Esophagus squamous epithelium (tissue), 4 donors: ENCODE measurements around the gene THAP5.

Experiments
- POLR2A ChIP-seq, 4 donors: fragments of 450-650 bp; IDR thresholded peaks; one replicate each; pipeline ENCODE4 v1.6.1; 2017; ENCODE audit warnings: antibody characterized with exemption in 4 of 4, mild to moderate bottlenecking in 4 of 4, moderate library complexity in 3 of 4
- TF ChIP-seq, protein P1 (sequence below), 6 experiments: fragments of 450-650 bp in 4 of 6; fragments of 200-600 bp in 2 of 6; sonication (generic) in 2 of 6; IDR thresholded peaks; one replicate each; pipeline ENCODE4 v1.5.1; 2016 to 2019; ENCODE audit warnings: antibody characterized with exemption in 6 of 6, mild to moderate bottlenecking in 4 of 6, moderate library complexity in 4 of 6

DNA sequence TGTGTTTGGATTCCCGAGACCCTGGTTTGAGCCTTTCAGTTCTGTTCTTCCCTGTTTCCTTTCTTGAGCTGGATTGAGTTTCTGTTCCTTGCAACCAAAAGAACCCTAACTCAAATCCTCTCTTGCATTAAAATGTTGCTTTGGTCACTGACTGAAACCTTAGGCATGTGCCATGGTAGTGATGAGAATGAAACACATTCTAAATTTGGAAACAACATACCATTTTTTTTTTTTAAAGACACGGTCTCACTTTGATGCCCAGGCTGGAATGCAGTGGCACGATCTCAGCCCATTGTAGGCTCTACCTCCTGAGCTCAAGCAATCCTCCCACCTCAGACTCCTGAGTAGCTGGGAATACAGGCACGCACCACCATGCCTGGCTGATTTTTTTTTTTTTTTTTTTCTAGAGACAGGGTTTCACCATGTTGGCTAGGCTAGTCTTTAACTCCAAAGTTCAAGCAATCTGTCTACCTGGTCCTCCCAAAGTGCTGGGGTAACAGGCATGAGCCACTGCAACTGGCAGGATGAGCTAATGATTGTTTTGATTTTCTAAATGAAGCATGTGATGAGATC lies 8.4 kb downstream of the THAP5 start:
- no peak for TF ChIP-seq POLR2A (IDR thresholded peaks at IDR 0.05)
- TF ChIP-seq, protein P1, sequence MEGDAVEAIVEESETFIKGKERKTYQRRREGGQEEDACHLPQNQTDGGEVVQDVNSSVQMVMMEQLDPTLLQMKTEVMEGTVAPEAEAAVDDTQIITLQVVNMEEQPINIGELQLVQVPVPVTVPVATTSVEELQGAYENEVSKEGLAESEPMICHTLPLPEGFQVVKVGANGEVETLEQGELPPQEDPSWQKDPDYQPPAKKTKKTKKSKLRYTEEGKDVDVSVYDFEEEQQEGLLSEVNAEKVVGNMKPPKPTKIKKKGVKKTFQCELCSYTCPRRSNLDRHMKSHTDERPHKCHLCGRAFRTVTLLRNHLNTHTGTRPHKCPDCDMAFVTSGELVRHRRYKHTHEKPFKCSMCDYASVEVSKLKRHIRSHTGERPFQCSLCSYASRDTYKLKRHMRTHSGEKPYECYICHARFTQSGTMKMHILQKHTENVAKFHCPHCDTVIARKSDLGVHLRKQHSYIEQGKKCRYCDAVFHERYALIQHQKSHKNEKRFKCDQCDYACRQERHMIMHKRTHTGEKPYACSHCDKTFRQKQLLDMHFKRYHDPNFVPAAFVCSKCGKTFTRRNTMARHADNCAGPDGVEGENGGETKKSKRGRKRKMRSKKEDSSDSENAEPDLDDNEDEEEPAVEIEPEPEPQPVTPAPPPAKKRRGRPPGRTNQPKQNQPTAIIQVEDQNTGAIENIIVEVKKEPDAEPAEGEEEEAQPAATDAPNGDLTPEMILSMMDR (IDR thresholded peaks at IDR 0.05), result no peak
